ENCODE results near the gene MAZ.

Gene MAZ

GRCh38 chr16:29858149-29858849 lies 52.0 kb downstream of the MAZ start:
- DNase-seq = no peak

GRCh38 chr16:29858974-29859373 lies 52.6 kb downstream of the MAZ start:
- DNase-seq = no peak

GRCh38 chr16:29860218-29860617 lies 53.9 kb downstream of the MAZ start:
- DNase-seq = no peak

All from NCI-H2107 (cell line).